Measurements from ENCODE around the gene KCNT2. TPM values are rescaled to one million over a fixed set of nuclear protein-coding genes. Genes with fewer than 3 reads are reported as not detected.

Gene KCNT2
- total RNA-seq, 1 donor from 2014 or later, result 5.9 TPM

DNA sequence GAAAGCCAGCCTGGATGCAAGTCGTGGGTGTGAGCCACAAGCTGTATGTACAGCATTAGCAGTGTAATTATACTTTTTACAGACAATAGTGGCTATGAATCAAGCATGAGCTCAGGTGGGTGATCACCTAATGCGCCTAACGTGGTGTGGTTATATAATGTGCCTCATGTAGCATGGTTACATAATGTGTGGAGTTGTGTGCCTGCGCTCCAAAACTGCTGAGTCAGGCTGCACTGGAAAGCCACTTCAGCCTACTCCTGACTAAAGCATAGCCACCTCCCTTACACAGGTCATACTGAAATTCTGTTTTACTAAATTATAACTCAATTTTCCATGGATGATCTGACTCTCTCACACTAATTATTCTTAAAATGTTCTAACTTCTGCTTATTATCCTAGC, 69.8 kb downstream of the KCNT2 start:
- Histone ChIP-seq H4K20me1 (ENCODE audit: insufficient read depth, low read length) (no peaks in the 10 kb centered on the region), H3K79me2 (ENCODE audit: insufficient read depth, low read length) (no peaks in the 10 kb centered on the region), H3K27me3 (ENCODE audit: insufficient read depth, low read length) (no peaks in the 10 kb centered on the region), H3K9me3 (ENCODE audit: insufficient read depth, low read depth, low read length) (peaks cover 9% of the 10 kb centered on the region), H3K36me3 (ENCODE audit: insufficient read depth, low read length) (no peaks in the 10 kb centered on the region), H2AFZ (ENCODE audit: low read depth, low read length) (no peak overlapping the region), H3K4me3 (ENCODE audit: insufficient read depth, low read depth, low read length) (no peak overlapping the region), H3K27ac (ENCODE audit: low read depth, low read length) (no peak overlapping the region), H3K4me1 (ENCODE audit: insufficient read depth, low read length) (no peaks in the 10 kb centered on the region), H3K4me2 (ENCODE audit: low read length) (no peak overlapping the region), H3K9ac (ENCODE audit: low read length) (no peak overlapping the region)
- H3K36me3 Mint-ChIP-seq (ENCODE audit: low read depth, unreplicated experiment), result peaks cover 10% of the 10 kb centered on the region
- DNase-seq (ENCODE audit: low read depth), result no peak
- H3K4me1 Mint-ChIP-seq (ENCODE audit: low read depth, unreplicated experiment), result peaks cover 2% of the 10 kb centered on the region
- no peak for FAIRE-seq
- H3K27ac Mint-ChIP-seq (ENCODE audit: unreplicated experiment), result no peak overlapping the region
- TF ChIP-seq EZH2 (IDR thresholded peaks at IDR 0.05; ENCODE audit: insufficient read depth, low read length), result no peak
- no peak for TF ChIP-seq CTCF (IDR thresholded peaks at IDR 0.05; ENCODE audit: insufficient read depth, low read depth, low read length)
- H3K4me3 Mint-ChIP-seq (ENCODE audit: unreplicated experiment), result no peak overlapping the region
- H3K27me3 Mint-ChIP-seq (ENCODE audit: low read depth, unreplicated experiment), result no peaks in the 10 kb centered on the region
- peaks cover 5% of the 10 kb centered on the region for H3K9me3 Mint-ChIP-seq (ENCODE audit: unreplicated experiment)

DNA sequence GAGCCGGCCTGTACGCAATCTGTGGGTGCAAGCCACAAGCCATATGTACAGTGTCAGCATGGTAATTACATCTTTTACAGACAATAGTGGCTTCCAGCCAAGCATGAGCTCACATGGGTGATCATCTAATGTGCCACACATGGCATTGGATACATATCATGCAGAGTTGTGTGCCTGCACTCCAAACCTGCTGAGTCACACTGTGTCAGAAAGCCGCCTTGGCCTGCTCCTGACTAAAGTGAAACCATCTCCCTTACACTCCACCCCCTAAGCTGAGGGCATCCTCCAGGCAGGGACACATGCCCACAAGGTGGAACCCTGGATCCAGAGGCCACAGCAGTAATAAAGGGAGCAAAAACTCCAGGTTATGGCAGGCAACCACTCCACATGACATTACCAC, 72.5 kb downstream of the KCNT2 start:
- H3K9me3 Mint-ChIP-seq (ENCODE audit: unreplicated experiment), result peaks cover 5% of the 10 kb centered on the region
- peaks cover 10% of the 10 kb centered on the region for H3K36me3 Mint-ChIP-seq (ENCODE audit: low read depth, unreplicated experiment)

More for the DNA sequence above, 72.5 kb downstream of the KCNT2 start:
- H3K27ac Mint-ChIP-seq (ENCODE audit: unreplicated experiment), result peak overlapping the region; percentile 82
- Histone ChIP-seq H3K4me3 (ENCODE audit: insufficient read depth, low read depth, low read length) (no peak overlapping the region), H3K27me3 (ENCODE audit: insufficient read depth, low read length) (no peaks in the 10 kb centered on the region), H3K36me3 (ENCODE audit: insufficient read depth, low read length) (no peaks in the 10 kb centered on the region), H3K79me2 (ENCODE audit: insufficient read depth, low read length) (no peaks in the 10 kb centered on the region), H2AFZ (ENCODE audit: low read depth, low read length) (no peak overlapping the region), H3K4me1 (ENCODE audit: insufficient read depth, low read length) (no peaks in the 10 kb centered on the region), H3K27ac (ENCODE audit: low read depth, low read length) (no peak overlapping the region), H3K9me3 (ENCODE audit: insufficient read depth, low read depth, low read length) (peaks cover 9% of the 10 kb centered on the region), H3K9ac (ENCODE audit: low read length) (no peak overlapping the region), H3K4me2 (ENCODE audit: low read length) (no peak overlapping the region), H4K20me1 (ENCODE audit: insufficient read depth, low read length) (no peaks in the 10 kb centered on the region)
- no peaks in the 10 kb centered on the region for H3K27me3 Mint-ChIP-seq (ENCODE audit: low read depth, unreplicated experiment)
- no peak overlapping the region for H3K4me3 Mint-ChIP-seq (ENCODE audit: unreplicated experiment)
- peak; percentile 32 for DNase-seq (ENCODE audit: low read depth)
- FAIRE-seq, result no peak
- H3K4me1 Mint-ChIP-seq (ENCODE audit: low read depth, unreplicated experiment), result peaks cover 2% of the 10 kb centered on the region
- TF ChIP-seq CTCF (IDR thresholded peaks at IDR 0.05; ENCODE audit: insufficient read depth, low read depth, low read length) (no peak), EZH2 (IDR thresholded peaks at IDR 0.05; ENCODE audit: insufficient read depth, low read length) (no peak)
